Measurements from ENCODE around the gene CDH22.

CDH22 gene

DNA sequence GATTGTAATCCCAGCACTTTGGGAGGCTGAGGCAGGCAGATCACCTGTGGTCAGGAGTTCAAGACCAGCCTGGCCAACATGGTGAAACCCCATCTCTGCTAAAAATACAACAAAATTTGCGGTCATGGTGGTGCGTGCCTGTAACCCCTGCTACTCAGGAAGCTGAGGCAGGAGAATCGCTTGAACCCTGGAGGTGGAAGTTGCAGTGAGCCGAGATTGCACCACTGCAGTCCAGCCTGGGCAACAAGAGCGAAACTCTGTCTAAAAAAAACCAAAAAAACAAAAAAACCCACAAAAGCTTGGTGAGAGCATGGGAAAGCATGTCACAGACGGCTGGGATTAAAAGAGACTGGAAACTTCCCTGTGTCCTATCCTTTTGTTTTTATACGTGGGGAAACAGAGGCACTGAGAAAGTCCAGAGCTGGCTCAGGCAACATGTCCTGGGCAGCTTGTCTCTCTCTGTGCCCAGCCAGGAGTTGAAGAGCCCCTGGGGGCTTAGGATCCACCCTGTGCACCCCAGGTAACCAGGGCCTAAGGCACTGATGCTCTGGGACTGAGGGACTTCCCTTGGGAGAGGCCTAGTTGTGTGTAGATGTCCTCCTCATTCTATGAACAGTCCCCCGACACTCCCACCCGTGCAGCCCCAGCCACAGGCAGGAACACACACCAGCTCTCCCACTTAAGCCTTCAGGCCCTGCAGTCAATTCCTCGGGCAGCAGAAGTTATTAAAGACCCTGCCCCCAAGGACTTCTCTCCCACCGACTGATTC lies 174.2 kb downstream of the CDH22 start:
- no peak for DNase-seq

DNA sequence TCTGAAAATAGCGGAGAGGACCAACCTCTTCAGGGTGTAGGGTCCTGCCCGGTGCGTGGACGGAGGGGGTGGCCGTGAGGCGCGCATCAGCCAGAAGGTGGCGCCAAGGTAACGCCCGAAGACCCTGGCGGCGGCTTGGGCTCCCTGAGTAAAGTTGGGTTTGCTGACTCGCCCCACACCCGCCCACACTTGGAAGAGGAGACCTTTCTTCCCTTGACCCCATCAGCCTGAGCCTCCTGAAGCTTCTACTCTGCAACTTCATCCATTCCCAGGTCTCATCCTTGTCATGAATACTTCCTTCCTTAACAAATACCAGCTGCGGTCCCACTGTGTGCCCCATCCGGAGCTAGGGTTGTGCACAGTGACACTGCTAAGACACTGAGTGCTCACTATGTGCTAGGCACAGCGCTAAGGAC lies 175.6 kb downstream of the CDH22 start:
- peak; percentile 78 for DNase-seq

GRCh38 chr20:46131396-46131795 lies 176.9 kb downstream of the CDH22 start:
- no peak for DNase-seq

DNA sequence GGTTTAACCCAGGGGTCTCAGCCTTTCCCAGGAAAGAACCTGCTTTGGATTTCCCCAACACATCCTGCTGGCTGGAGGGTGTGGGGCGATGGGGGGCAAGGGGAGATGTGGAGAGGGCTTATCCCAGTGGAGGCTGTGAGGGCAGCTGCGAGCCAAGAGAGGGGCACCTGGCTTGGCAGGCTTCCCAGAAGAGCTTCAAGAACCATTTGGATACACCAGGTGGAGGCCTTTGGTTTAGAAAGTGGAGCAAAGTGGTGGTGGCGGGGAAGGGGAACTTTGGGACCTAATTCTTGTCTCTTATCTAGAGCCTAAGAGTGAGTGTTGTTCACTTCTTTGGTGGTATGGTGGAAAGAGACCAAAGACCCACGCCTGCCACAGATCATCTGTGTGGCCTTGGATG lies 177.8 kb downstream of the CDH22 start:
- DNase-seq = peak; percentile 21

DNA sequence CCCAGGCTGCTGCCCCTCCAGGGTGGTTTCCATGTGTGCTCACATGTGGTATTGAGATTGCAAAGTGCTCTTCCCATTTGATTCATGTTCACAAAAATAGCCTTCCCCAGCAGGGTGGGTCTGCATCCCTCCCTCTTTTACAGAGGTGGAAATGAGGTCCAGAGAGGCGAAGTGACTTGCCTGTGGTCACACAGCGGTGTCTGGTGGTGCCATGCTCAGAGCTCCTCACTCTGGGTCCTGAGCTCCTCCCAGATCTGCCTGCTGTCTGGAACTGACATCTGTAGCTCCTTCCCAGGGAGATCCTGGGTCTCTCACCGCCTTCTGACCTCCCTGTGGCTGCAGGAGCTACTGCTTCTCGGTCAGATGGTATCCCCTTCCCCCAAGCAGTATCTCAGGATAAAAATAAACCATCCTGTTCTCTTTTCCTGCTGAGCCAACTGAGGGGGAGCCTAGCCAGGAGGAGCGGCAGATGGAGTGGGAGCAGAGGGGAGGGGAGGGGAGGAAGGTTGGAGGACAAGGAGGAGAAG lies 178.3 kb downstream of the CDH22 start:
- DNase-seq = no peak

- peak; percentile 21 for DNase-seq
Measured at GRCh38 chr20:46128310-46129151, 179.8 kb downstream of the CDH22 start.

DNA sequence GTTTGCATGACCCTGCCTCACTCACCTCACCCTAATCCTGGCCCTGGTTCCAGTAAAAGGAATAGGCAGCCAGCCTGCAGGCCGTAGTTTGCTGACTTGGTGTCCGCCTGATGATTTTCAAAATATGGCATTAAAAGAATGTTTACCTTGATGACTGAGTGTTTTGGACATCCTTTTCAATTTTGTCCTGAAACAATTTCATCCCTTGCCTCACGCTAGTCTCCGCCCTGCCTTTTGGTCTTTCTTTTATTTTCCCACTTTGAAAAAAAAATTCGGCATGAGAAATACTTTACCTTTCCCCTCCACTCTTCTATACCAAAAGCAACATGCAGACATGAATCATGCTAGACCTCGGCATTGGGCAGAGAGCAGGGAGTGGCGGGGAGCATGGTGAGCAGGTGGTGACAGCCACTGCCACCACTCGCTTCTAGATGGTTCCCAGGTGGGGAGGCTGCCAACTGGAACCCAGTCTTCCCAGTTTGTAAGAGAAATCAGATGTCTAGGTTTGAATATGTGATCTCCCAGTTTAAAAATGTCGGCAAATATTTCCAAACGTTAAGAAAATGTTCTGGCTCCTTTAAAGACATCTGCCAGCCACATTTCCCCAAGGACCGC lies 180.8 kb downstream of the CDH22 start:
- DNase-seq = no peak

- DNase-seq = no peak
Measured at GRCh38 chr20:46126440-46127056, 181.8 kb downstream of the CDH22 start.
